Adipose tissue (tissue), 3 donors: Measurements from ENCODE around the gene OR1B1. TPM values are rescaled to one million over a fixed set of nuclear protein-coding genes. Genes with fewer than 3 reads are reported as not detected.
"Not testable (repeated sequence)": the region's sequence is repeated elsewhere in the genome, so short reads cannot be mapped to it uniquely, and the experiment has no call there.

ENCODE experiments used
- H3K27ac ChIP-seq: one replicate; pipeline ENCODE4 v1.5.1; 2013; ENCODE audit warnings: low read depth, low read length
- WGBS, 3 donors: extraction: QIAGEN DNeasy Blood & Tissue Kit; methylation state at CpG; one replicate each; pipeline ENCODE4 v1.1.7; 2013; 5-methylcytosine and 5-hydroxymethylcytosine counted together
- polyA plus RNA-seq, 3 donors: library from polyadenylated mRNA; stranded (reverse); fragments of 200-250 nt; gene quantifications; one replicate each; pipeline ENCODE4 v1.2.3, GENCODE V29; 2013
- donor health status: healthy with polysubstance abuse.
- donor health status: Bipolar disorder and iron deficiency.
- donor health status: healthy.

The OR1B1 gene
- not detected for polyA plus RNA-seq

GRCh38 chr9:122657527-122657926 is at the start of gene OR1B1:
TSS of gene OR1B1 (minus strand) at chr9:122657627.
- 85 to 96% (median 95%) methylated on average over 3 of the region's 3 CpGs for WGBS, 3 donors
- no peak within 1 kb of the TSS for H3K27ac ChIP-seq

- H3K27ac ChIP-seq = no peak overlapping the region
- WGBS, 3 donors = 93 to 98% (median 96%) methylated on average over 1 of the region's 1 CpG
Measured at GRCh38 chr9:122695696-122696095, 38.3 kb upstream of the OR1B1 start.

GRCh38 chr9:122684851-122685250 is 27.4 kb upstream of the OR1B1 start:
- H3K27ac ChIP-seq = no peak overlapping the region

GRCh38 chr9:122672481-122672880 is 15.1 kb upstream of the OR1B1 start:
- WGBS, 3 donors = 49 to 92% (median 89%) methylated on average over 2 of the region's 2 CpGs
- H3K27ac ChIP-seq = no peak overlapping the region

- H3K27ac ChIP-seq = no peak within 1 kb of the TSS
- 66 to 74% (median 73%) methylated on average over 2 of the region's 2 CpGs for WGBS, 3 donors
Measured at GRCh38 chr9:122661416-122661815, 4.0 kb upstream of the OR1B1 start, which contains the start of gene OR1L1. TSS of gene OR1L1 (plus strand) at chr9:122661716. CDS start at chr9:122661716, 0 bp downstream.

- no peak overlapping the region for H3K27ac ChIP-seq
- 10 to 25% (median 24%) methylated on average over 1 of the region's 1 CpG for WGBS, 3 donors
Measured at GRCh38 chr9:122656378-122656777, 1.0 kb downstream of the OR1B1 start.

GRCh38 chr9:122642226-122642625 is 15.2 kb downstream of the OR1B1 start:
- 12 to 52% (median 48%) methylated on average over 2 of the region's 2 CpGs for WGBS, 3 donors
- no peak overlapping the region for H3K27ac ChIP-seq

GRCh38 chr9:122619996-122620395 is 37.4 kb downstream of the OR1B1 start:
- 56 to 69% (median 65%) methylated on average over 7 of the region's 7 CpGs for WGBS, 3 donors
- H3K27ac ChIP-seq = no peak overlapping the region

GRCh38 chr9:122614362-122614761 is 43.1 kb downstream of the OR1B1 start, which contains the start of gene OR1Q1:
TSS of gene OR1Q1 (plus strand) at chr9:122614738. CDS start at chr9:122614738, 0 bp downstream.
- 89 to 92% (median 90%) methylated on average over 1 of the region's 1 CpG for WGBS, 3 donors
- H3K27ac ChIP-seq = no peak within 1 kb of the TSS

- no peak overlapping the region for H3K27ac ChIP-seq
- WGBS, 3 donors = 64 to 83% (median 76%) methylated on average over 4 of the region's 4 CpGs
Measured at GRCh38 chr9:122609804-122610203, 47.6 kb downstream of the OR1B1 start.

GRCh38 chr9:122606587-122606986 is 50.8 kb downstream of the OR1B1 start:
- 68 to 91% (median 68%) methylated on average over 1 of the region's 1 CpG for WGBS, 3 donors

GRCh38 chr9:122605691-122606090 is 51.7 kb downstream of the OR1B1 start:
- no peak overlapping the region for H3K27ac ChIP-seq
- 34 to 58% (median 46%) methylated on average over 1 of the region's 1 CpG for WGBS, 3 donors

More at GRCh38 chr9:122606587-122606986, 50.8 kb downstream of the OR1B1 start:
- no peak overlapping the region for H3K27ac ChIP-seq

- 84 to 91% (median 85%) methylated on average over 8 of the region's 8 CpGs for WGBS, 3 donors
- H3K27ac ChIP-seq = not testable (repeated sequence)
Measured at GRCh38 chr9:122583284-122583683, 74.1 kb downstream of the OR1B1 start, which contains the start of gene OR1L8. TSS of gene OR1L8 (minus strand) at chr9:122583384. CDS start at chr9:122568477, 14,907 bp downstream.

GRCh38 chr9:122580360-122580759 is 77.1 kb downstream of the OR1B1 start:
- H3K27ac ChIP-seq = no peak overlapping the region
- WGBS, 3 donors = 75 to 80% (median 77%) methylated on average over 3 of the region's 3 CpGs

GRCh38 chr9:122579874-122580273 is 77.6 kb downstream of the OR1B1 start:
- WGBS, 3 donors = 72 to 76% (median 74%) methylated on average over 5 of the region's 5 CpGs
- no peak overlapping the region for H3K27ac ChIP-seq

Other genes with a start within 250 kb of the OR1B1 start
- under 1 TPM in 1 of 3 donors, not detected in 2; 0.56 TPM for gene OR1J1, start 179.7 kb downstream of the OR1B1 start, polyA plus RNA-seq
- gene OR1J2, start 146.8 kb downstream of the OR1B1 start, polyA plus RNA-seq = not detected
- not detected for gene OR1J4, start 138.5 kb downstream of the OR1B1 start, polyA plus RNA-seq
- gene OR1N1, start 130.3 kb downstream of the OR1B1 start, polyA plus RNA-seq = not detected
- gene OR1N2, start 104.5 kb downstream of the OR1B1 start, polyA plus RNA-seq = not detected
- gene OR1L8, start 74.2 kb downstream of the OR1B1 start, polyA plus RNA-seq = under 1 TPM in 2 of 3 donors, not detected in 1; 0.03 to 0.04 TPM
- gene OR1Q1, start 42.9 kb downstream of the OR1B1 start, polyA plus RNA-seq = not detected
- gene OR1L1, start 4.1 kb upstream of the OR1B1 start, polyA plus RNA-seq = not detected
- gene OR1L3, start 17.5 kb upstream of the OR1B1 start, polyA plus RNA-seq = not detected
- not detected for gene OR1L4, start 66.4 kb upstream of the OR1B1 start, polyA plus RNA-seq
- not detected for gene OR1L6, start 84.7 kb upstream of the OR1B1 start, polyA plus RNA-seq
- under 1 TPM in 1 of 3 donors, not detected in 2; 0.34 TPM for gene OR5C1, start 131.3 kb upstream of the OR1B1 start, polyA plus RNA-seq
- gene OR1K1, start 142.5 kb upstream of the OR1B1 start, polyA plus RNA-seq = not detected
- gene PDCL, start 171.0 kb upstream of the OR1B1 start, polyA plus RNA-seq = 10 to 100 TPM in 1 of 3 donors, 1 to 10 TPM in 2; 4.3 to 12.1 (median 7.1) TPM
- gene RC3H2, start 247.7 kb upstream of the OR1B1 start, polyA plus RNA-seq = 10 to 100 TPM in 1 of 3 donors, 1 to 10 TPM in 2; 4.7 to 11.7 (median 9.8) TPM